Retina (tissue), 1 donor: ENCODE results near the gene C10orf105.
A peak's percentile ranks its signal among the peaks of the same experiment; 100 is the strongest.

ENCODE experiments used
- DNase-seq: peaks from one replicate; pipeline ENCODE4 v3.0.0-alpha.2; 2016

The C10orf105 gene

DNA sequence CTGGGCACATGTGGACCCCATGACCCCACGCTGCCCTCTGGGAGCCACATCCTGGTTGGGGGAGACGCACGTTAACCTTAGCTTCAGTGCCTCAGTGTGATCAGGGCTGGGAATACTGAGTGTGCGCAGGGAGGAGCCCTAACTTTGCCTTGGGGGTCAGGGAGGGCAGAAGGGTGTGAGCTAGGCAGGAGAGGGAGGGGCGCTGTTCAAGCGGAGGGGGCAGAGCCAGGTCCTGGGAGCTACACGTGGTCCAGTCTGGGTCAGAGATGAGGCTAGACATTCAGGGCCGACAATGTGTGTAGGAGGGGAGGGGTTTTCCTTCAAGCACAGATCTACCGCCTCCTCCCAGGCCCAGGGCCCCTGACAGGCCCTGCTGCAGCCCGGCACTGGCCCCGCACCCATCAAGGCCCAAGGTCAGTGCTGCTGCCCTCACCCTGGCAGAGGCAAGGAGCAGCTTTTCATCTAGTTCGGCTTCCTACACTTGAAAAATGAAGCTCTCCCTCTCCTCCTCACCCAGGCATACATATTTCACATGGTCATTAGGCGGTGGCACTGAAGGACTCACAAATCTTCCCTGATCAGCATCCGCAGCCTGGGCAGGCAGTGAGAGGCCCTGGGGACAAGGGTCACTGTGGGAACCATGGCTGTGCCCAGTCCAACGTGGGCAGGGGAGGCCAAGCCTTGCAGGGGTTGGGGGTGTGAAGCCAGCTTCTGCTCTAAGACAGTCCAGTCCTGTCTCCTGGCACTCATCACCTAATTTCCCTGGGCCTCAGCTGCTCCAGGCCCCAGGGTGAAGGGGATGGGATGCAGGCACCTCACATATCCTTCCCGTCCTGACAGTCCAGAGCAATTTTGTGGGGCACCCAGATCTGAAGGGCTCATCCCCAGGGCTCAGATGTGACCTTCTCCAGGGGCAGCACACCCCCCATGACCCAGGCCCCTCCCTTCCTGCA is 47.3 kb downstream of the C10orf105 start:
- DNase-seq, result no peak

DNA sequence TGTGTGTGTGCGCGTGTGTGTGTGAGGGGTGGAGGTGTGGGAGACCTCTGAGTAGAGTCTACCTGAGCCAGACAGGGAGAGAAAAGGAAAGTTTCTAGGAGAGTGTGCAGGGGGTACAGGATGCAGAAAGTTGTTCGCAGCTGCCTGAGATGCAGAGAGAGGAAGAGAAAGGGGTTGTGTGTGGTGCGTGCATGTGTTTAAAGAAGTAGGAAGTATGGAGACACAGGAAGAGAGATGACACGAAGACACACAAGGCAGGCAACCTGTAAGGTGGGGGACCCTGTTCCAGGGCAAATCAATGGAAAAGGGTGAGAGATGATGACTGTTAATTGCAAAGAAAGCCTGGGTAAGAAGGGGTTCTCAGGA is 52.2 kb downstream of the C10orf105 start:
- DNase-seq, result no peak

DNA sequence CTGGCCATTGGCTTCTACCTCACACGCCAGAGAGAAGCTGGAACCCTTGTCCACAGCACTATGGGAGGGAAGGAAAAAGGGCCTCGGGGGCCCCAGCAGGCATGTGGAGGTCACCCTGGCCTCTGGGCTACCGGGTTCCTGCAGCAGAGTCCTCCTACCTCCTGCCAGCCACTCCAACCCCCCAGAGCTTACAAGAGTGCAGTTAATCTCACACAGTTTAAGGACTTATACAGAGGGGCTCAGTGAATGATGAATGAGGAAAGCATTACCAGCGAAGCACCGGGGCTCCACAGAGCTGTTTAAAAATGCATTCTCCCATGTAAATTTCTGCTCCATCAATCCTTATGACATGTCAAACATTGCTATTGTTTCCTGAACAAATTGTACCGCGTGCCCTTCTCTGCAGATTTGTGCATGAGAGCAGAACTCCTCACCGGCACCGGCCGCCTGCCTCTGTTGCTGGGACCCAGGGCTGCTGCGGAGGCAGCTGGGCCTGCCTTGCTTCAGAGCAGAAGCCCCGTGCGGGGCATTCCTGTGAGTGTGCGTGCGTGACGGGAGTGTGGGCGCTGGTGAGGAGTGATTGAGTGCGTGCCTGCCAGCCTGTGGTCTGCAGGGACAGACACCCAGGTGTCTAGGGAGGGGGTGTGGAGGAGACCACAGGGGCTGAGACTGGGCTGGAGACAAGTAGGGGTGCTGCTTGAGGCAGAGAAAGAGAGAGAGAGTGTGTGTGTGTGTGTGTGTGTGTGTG is 52.8 kb downstream of the C10orf105 start:
- DNase-seq, result peak; percentile 87

DNA sequence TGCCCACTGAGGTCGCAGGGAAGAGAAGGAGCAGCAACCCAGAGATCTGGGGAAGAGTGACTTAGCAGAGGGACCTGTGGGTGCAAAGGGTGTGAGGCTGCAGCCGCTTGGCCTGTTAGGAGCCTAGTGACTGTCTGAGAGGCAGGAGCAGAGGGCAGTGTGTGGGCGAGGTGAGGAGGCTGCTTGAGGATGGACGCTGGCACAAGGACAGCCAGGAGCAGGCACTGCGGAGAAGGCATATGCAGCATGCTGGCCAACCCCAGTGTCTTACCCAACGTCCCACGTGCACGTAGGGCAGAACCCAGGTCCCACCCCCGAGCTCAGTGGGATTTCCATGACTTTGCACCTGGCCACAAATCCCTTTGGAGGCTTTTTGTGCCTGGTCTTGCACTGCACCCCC is 54.1 kb downstream of the C10orf105 start:
- DNase-seq, result no peak

DNA sequence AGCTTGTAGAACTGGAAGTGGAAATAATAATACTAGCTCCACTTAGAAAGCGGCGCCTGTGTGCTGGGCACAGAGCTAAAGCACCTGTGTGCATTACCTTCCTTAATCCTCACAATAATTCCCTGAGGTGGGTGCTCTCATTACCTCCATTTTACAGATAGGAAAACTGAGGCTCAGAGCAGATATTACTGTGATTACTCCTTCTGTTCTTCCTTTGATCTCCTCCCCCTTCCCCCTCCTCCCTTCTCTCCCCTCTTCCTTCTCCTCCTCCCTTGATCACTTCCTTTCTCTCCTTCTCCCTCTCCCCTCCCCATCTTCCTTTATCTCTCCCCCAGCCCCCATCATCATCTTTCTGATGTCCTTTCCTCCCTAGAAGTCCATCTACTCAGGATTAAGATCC is 55.0 kb downstream of the C10orf105 start:
- DNase-seq, result no peak

DNA sequence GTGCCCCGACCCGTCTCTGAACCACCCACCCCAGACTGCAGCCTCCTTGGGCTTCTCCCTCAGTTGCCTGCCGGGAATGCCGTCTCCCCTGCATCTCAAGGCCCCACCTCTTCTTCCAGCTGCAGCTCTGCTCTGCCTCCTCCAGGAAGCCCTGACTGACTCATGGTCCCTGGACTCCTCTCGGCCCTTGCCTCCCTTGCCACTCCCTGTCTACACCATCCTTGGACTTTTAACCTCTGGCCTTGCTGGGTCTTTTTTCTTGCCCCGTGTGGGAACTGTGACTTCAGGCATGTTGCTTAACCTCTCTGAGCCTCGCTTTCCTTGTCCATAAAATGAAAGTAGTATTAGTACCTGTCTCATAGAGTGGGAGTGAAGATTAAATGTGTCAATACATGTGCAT is 56.3 kb downstream of the C10orf105 start:
- DNase-seq, result no peak

DNA sequence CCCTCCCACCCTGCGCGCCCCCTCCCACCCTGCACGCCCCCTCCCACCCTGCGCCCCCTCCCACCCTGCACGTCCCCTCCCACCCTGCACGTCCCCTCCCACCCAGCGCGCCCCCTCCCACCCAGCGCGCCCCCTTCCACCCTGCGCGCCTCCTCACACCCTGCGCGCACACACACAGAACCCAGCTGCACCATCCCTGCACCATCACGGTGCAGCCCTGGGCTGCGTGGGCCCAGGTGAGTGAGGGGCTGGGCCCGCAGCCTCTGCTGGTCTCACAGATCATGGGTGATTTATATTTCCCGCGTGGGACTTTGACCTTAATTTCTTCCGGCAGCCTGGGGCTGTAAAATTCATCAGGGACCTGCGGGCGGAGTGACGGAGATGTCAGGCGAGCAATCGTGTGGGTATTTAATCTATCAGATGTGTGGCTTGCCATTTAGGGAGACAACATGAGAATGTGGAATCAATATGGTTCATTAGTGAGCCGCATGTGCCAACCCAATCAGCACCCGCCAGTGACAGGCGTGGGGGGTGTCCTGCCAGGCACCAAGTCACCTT is 57.7 kb downstream of the C10orf105 start:
- peak; percentile 50 for DNase-seq
